Ishikawa (cell line): ENCODE data around the gene RIPOR2.

Experiments
- CEBPB ChIP-seq: IDR thresholded peaks from 2 replicates; pipeline ENCODE4 v1.6.1; 2012
- CREB1 ChIP-seq: IDR thresholded peaks from 2 replicates; pipeline ENCODE4 v1.6.1; 2012; ENCODE audit warnings: low read depth
- EGR1 ChIP-seq: IDR thresholded peaks from 2 replicates; pipeline ENCODE4 v1.6.1; 2012
- EP300 ChIP-seq: IDR thresholded peaks from 2 replicates; pipeline ENCODE4 v1.6.1; 2012; ENCODE audit warnings: borderline replicate concordance
- FOXM1 ChIP-seq: IDR thresholded peaks from 2 replicates; pipeline ENCODE4 v1.6.1; 2012; ENCODE audit warnings: low read depth, borderline replicate concordance
- NFIC ChIP-seq: IDR thresholded peaks from 2 replicates; pipeline ENCODE4 v1.6.1; 2012
- RAD21 ChIP-seq: IDR thresholded peaks from 2 replicates; pipeline ENCODE4 v1.6.1; 2012; ENCODE audit warnings: low read depth
- TAF1 ChIP-seq: IDR thresholded peaks from 2 replicates; pipeline ENCODE4 v1.6.1; 2012; ENCODE audit warnings: low read depth, mild to moderate bottlenecking
- TCF12 ChIP-seq: IDR thresholded peaks from 2 replicates; pipeline ENCODE4 v1.6.1; 2012; ENCODE audit warnings: low read depth
- TEAD4 ChIP-seq: IDR thresholded peaks from 2 replicates; pipeline ENCODE4 v1.6.1; 2012
- YY1 ChIP-seq: IDR thresholded peaks from 2 replicates; pipeline ENCODE4 v1.6.1; 2012; ENCODE audit warnings: low read depth
- ZBTB7A ChIP-seq: IDR thresholded peaks from 2 replicates; pipeline ENCODE4 v1.6.1; 2012; ENCODE audit warnings: low read depth
- TF ChIP-seq, protein P1 (sequence below): IDR thresholded peaks from 2 replicates; pipeline ENCODE4 v1.6.1; 2012; ENCODE audit warnings: low read depth, mild to moderate bottlenecking
- TF ChIP-seq, protein P2 (sequence below): IDR thresholded peaks from 2 replicates; pipeline ENCODE4 v1.6.1; 2012
- TF ChIP-seq, protein P3 (sequence below): IDR thresholded peaks from 2 replicates; pipeline ENCODE4 v1.6.1; 2012

Gene RIPOR2

DNA sequence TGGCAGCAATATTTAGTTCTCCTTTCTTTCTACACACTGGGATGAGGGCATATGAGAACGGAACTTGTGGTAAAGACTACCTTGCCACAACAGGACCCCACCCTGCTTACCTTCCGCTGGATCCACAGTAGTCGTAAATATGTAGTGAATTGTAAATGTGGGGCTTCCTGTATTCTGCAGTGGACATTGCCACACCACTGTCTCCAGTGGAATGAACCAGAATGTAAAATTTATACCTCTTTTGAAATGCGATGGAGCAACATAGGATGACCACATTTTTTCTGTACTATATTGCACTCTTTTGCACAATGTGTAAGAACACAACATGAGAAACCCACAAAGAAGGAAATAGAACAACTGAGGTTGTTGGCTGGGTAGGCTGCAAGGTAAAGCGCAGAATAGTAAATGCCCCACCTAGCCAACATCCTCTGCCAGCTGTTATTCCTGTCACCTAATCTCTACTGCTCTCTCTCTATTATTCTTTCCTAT, 16.1 kb upstream of the RIPOR2 start:
- TF ChIP-seq EP300 (no peak), YY1 (no peak), ZBTB7A (no peak), TCF12 (no peak), TEAD4 (no peak)
- TF ChIP-seq, protein P1, sequence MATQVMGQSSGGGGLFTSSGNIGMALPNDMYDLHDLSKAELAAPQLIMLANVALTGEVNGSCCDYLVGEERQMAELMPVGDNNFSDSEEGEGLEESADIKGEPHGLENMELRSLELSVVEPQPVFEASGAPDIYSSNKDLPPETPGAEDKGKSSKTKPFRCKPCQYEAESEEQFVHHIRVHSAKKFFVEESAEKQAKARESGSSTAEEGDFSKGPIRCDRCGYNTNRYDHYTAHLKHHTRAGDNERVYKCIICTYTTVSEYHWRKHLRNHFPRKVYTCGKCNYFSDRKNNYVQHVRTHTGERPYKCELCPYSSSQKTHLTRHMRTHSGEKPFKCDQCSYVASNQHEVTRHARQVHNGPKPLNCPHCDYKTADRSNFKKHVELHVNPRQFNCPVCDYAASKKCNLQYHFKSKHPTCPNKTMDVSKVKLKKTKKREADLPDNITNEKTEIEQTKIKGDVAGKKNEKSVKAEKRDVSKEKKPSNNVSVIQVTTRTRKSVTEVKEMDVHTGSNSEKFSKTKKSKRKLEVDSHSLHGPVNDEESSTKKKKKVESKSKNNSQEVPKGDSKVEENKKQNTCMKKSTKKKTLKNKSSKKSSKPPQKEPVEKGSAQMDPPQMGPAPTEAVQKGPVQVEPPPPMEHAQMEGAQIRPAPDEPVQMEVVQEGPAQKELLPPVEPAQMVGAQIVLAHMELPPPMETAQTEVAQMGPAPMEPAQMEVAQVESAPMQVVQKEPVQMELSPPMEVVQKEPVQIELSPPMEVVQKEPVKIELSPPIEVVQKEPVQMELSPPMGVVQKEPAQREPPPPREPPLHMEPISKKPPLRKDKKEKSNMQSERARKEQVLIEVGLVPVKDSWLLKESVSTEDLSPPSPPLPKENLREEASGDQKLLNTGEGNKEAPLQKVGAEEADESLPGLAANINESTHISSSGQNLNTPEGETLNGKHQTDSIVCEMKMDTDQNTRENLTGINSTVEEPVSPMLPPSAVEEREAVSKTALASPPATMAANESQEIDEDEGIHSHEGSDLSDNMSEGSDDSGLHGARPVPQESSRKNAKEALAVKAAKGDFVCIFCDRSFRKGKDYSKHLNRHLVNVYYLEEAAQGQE = no peak
- TF ChIP-seq, protein P2, sequence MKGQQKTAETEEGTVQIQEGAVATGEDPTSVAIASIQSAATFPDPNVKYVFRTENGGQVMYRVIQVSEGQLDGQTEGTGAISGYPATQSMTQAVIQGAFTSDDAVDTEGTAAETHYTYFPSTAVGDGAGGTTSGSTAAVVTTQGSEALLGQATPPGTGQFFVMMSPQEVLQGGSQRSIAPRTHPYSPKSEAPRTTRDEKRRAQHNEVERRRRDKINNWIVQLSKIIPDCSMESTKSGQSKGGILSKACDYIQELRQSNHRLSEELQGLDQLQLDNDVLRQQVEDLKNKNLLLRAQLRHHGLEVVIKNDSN = no peak

DNA sequence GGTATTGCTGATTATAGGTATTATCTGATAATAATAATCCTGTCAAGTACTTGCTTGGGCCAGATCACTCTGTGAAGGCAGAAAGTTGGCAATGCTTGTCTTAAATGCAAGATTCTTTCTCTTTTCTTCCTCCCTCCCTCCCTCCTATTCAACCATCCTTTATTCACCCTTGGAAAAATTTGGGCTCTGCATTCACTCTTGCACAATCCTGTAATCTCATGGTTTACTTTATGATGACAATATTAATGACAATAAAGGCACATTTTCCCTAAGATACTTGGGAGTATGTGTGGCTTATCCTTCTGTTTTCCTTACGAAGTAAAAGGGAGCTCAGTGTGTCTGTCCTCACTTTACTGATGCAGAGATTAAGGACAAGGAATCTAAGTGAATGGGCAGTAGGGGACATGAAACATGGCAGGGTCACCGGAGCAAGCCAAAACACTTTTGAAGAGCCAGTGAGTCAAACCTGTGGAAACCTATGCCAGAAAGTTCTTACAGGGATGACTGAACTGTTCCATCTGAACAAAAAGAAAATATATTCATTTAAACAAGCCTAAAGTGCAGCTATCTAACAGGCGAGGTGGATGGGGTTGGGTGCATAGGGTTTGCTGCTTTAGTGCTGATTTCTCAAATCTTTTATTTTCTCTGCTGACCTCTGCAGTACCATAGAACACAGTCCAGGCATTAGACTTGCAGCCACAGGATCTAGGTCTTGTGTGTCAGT, 14.6 kb upstream of the RIPOR2 start:
- TF ChIP-seq RAD21 = no peak
- no peak for TF ChIP-seq TCF12
- TF ChIP-seq, protein P2 = no peak
- TF ChIP-seq, protein P3, sequence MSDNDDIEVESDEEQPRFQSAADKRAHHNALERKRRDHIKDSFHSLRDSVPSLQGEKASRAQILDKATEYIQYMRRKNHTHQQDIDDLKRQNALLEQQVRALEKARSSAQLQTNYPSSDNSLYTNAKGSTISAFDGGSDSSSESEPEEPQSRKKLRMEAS = no peak
- TF ChIP-seq YY1 = no peak
- TF ChIP-seq TAF1 = no peak
- no peak for TF ChIP-seq FOXM1
- no peak for TF ChIP-seq CREB1
- TF ChIP-seq NFIC = no peak
- no peak for TF ChIP-seq CEBPB
- no peak for TF ChIP-seq EGR1
- TF ChIP-seq EP300 = no peak
- no peak for TF ChIP-seq TEAD4
- TF ChIP-seq ZBTB7A = no peak
- TF ChIP-seq, protein P1 = no peak

DNA sequence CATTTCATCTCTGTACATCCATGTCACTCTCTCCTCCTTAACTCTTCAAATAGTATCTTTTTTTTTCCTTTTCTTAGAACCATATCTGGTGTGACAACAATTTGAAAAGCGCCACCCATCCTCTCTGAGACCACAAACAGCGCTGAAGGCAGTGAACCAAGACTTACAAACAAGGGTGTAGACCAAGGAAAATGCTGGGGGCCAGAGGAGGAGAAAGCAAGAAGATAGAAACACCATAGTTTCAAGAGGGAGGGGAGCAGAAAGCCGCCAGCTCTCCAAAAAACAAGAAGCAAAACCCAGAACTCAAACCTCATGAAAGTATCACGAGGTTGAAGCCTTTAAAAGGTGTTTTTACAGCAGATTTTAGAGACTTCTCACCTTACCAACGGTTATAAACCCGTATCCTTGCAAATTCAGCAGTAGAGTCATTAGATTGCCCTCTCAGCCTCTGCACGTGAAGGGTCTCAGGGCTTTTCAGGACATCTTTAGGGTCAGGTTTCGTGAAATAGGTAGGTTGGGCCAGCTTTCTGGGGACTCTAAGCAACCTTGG, 13.3 kb upstream of the RIPOR2 start:
- TF ChIP-seq TCF12 = no peak
- TF ChIP-seq TEAD4 = no peak
- no peak for TF ChIP-seq ZBTB7A
- TF ChIP-seq EP300 = no peak
- no peak for TF ChIP-seq EGR1
- no peak for TF ChIP-seq TAF1
- TF ChIP-seq, protein P2 = no peak

DNA sequence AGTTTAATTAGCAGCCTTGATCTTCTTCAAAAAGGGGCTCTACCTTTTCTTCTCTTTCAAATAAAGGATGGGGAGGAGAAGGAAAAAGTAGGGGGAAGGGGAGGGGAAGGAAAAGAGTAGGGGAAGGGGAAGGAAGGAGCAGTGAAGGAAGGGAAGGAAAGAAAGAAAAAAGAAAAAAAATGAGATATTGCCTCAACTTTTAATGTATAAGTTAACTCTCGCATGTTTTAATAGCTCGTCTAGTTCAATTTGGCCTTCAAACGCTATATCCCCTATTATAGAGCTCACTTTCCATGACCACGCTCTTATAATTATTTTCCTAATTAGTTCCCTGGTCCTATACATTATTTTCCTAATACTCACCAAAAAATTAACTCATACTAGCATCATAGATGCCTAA, 11.9 kb upstream of the RIPOR2 start:
- TF ChIP-seq TAF1 (no peak), TCF12 (no peak), TEAD4 (no peak), ZBTB7A (no peak), YY1 (no peak), NFIC (no peak), FOXM1 (no peak), CREB1 (no peak), EGR1 (no peak), EP300 (no peak)
- TF ChIP-seq, protein P3 = no peak
- TF ChIP-seq, protein P1 = no peak
- TF ChIP-seq, protein P2 = no peak
